CD4-positive, alpha-beta memory T cell (primary cell): ENCODE data around the gene C20orf144. TPM values are rescaled to one million over a fixed set of nuclear protein-coding genes. Genes with fewer than 3 reads are reported as not detected.

Source experiments
- CTCF ChIA-PET: fragments of 350-600 bp; sonication (Branson Sonifier 250); formaldehyde crosslinking; loops from one replicate; lab custom pipeline; 2021; ENCODE audit warnings: inconsistent platforms; ENCODE audit not compliant: partially characterized antibody; lab: Charles Lee
- POLR2A ChIA-PET: fragments of 350-600 bp; sonication (Branson Sonifier 250); formaldehyde crosslinking; loops from one replicate; lab custom pipeline; 2021; ENCODE audit not compliant: partially characterized antibody; lab: Charles Lee
- DNase-seq, 5 donors: peaks; one replicate each; pipeline versions ENCODE4 v3.0.0 to v3.0.0-alpha.2; 2020 to 2022; ENCODE audit warnings: mixed read lengths in 1 of 5
- H3K27ac ChIP-seq: one replicate; pipeline ENCODE4 v1.7.0; 2013; ENCODE audit warnings: low read depth, low read length
- H3K27me3 ChIP-seq: 2 replicates; pipeline ENCODE4 v1.7.0; 2013; ENCODE audit warnings: mild to moderate bottlenecking, low read length, moderate library complexity; ENCODE audit not compliant: insufficient read depth
- H3K36me3 ChIP-seq: 2 replicates; pipeline ENCODE4 v1.7.0; 2013; ENCODE audit warnings: mild to moderate bottlenecking, low read length, moderate library complexity; ENCODE audit not compliant: insufficient read depth
- H3K4me1 ChIP-seq: 2 replicates; pipeline ENCODE4 v1.7.0; 2013; ENCODE audit warnings: mild to moderate bottlenecking, low read length, moderate library complexity; ENCODE audit not compliant: insufficient read depth
- H3K4me3 ChIP-seq, 2 donors: one replicate each; pipeline ENCODE4 v1.7.0; 2013; ENCODE audit warnings: low read length in 2 of 2, mild to moderate bottlenecking in 1 of 2
- H3K9me3 ChIP-seq, 2 donors: one replicate each; pipeline ENCODE4 v1.7.0; 2013; ENCODE audit warnings: low read length in 2 of 2, control low read depth in 1 of 2; ENCODE audit not compliant: control insufficient read depth in 1 of 2
- H3K27ac Mint-ChIP-seq, 7 donors: one replicate each; pipeline ENCODE4 v1.8.0; 2020 to 2021; ENCODE audit warnings: mixed read lengths in 7 of 7, mild to moderate bottlenecking in 6 of 7, inconsistent platforms in 3 of 7, moderate library complexity in 3 of 7
- H3K27me3 Mint-ChIP-seq, 2 donors: one replicate each; pipeline ENCODE4 v1.8.0; 2020 to 2021; ENCODE audit warnings: mixed read lengths in 2 of 2
- H3K36me3 Mint-ChIP-seq, 2 donors: one replicate each; pipeline ENCODE4 v1.8.0; 2020 to 2021; ENCODE audit warnings: mixed read lengths in 2 of 2, inconsistent platforms in 1 of 2, mild to moderate bottlenecking in 1 of 2
- H3K4me1 Mint-ChIP-seq, 4 donors: one replicate each; pipeline ENCODE4 v1.8.0; 2020 to 2021; ENCODE audit warnings: mixed read lengths in 4 of 4, mild to moderate bottlenecking in 1 of 4
- H3K4me3 Mint-ChIP-seq, 8 donors: one replicate each; pipeline ENCODE4 v1.8.0; 2020 to 2021; ENCODE audit warnings: mixed read lengths in 8 of 8, mild to moderate bottlenecking in 7 of 8, moderate library complexity in 6 of 8, inconsistent platforms in 3 of 8
- H3K9me3 Mint-ChIP-seq, 8 donors: one replicate each; pipeline ENCODE4 v1.8.0; 2020 to 2021; ENCODE audit warnings: mixed read lengths in 8 of 8, mild to moderate bottlenecking in 5 of 8, inconsistent platforms in 3 of 8, moderate library complexity in 1 of 8
- intact Hi-C: fragments of 100-400 bp; cut with micrococcal nuclease; formaldehyde crosslinking; loops from one replicate; pipeline ENCODE4 v1.15.1; 2023
- polyA plus RNA-seq, 2 donors: library from polyadenylated mRNA; unstranded; fragments of 300-500 nt; fragmentation: Illumina TruSeq; gene quantifications; one replicate each; pipeline ENCODE4 v1.2.3, GENCODE V29; 2021
- total RNA-seq, 2 experiments: library from RNA; stranded (reverse); gene quantifications; one replicate each; pipeline ENCODE4 v1.2.3, GENCODE V29; 2021

Gene C20orf144
- total and polyA plus RNA-seq, 4 experiments from 2014 or later, result 0.61 TPM; not detected in 2

DNA sequence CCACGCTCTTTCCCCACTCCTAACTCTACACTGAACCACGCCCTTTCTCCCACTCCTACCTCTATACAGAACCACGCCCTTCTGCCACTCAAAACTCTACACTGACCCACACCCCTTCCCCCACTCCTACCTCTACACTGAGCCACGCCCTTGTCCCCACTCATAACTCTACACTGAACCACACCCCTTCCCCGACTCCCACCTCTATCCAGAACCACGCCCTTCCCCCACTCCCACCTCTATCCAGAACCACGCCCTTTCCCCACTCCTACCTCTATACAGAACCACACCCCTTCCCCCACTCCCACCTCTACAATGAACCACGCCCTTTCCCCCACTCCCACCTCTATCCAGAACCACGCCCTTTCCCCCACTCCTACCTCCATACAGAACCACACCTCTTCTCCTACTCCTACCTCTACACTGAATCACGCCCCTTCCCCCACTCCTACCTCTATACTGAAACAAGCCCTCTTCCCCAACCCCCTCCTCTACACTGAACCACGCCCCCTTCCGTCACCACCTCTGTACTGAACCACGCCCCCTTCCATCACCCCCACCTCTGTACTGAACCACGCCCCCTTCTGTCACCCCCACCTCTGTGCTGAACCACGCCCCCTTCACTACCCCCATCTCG lies 47.9 kb downstream of the C20orf144 start:
- Histone ChIP-seq H3K9me3 (no peaks in the 10 kb centered on the region), H3K36me3 (peaks cover 41% of the 10 kb centered on the region), H3K27me3 (no peaks in the 10 kb centered on the region), H3K27ac (no peak overlapping the region), H3K4me3 (no peak overlapping the region), H3K4me1 (peaks cover 6% of the 10 kb centered on the region)
- no peaks in the 10 kb centered on the region for H3K27me3 Mint-ChIP-seq
- no peak overlapping the region for H3K27ac Mint-ChIP-seq
- DNase-seq, result no peak
- no peak overlapping the region for H3K4me3 Mint-ChIP-seq
- POLR2A ChIA-PET, result interaction anchor here (1.0 to 1.2 kb wide), 2 partner anchors 10 to 42 kb away, joined by 3 to 6 read pairs; partner anchors contain the start of gene PXMP4
- peaks cover 33 to 42% of the 10 kb centered on the region in 2 donors for H3K36me3 Mint-ChIP-seq
- intact Hi-C loops, result no loop called here
- no peaks in the 10 kb centered on the region for H3K9me3 Mint-ChIP-seq
- CTCF ChIA-PET, result no interaction called here
- H3K4me1 Mint-ChIP-seq, result peaks cover 0 to 18% (median 9%) of the 10 kb centered on the region in 4 donors

DNA sequence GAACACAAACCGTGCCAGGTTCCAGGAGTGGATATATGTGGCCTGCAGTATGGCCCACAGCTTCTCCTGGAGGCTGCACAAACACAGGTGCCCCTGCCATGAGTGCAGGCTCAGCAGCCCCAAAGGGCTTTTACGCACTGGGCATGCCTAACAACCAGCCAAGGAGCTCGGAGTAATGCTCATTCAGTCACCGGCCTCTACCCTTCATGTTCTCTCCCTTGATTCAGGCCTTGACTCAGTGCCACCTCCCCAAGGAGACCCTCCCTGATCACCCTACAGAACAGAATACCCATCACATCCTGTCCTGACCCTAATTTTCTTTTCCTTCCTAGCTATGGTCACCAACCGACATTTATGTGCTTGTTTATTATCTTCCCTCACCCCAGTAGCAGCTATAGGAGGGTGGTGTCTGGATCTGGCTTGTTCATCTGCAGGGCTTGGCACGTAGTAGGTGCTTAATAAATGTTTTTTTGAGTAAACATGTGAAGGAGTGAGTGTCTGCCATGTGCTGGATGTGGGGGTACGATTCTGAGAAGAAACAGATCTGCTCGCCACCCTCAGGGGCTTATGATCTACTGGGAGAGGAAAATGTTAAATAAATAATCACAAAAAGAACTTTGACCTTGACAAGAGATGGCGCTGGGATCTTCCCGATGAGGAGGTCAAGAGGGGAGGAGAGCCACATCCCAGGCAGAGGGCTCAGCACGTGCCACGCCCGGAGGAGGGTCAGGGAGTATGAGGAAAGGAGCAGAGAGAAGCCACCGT lies 48.7 kb downstream of the C20orf144 start:
- Mint-ChIP-seq H3K27me3 (no peaks in the 10 kb centered on the region), H3K4me1 (peaks cover 0 to 18% (median 9%) of the 10 kb centered on the region in 4 donors), H3K27ac (peak overlapping the region in 1 of 7 donors; percentile 26), H3K9me3 (no peaks in the 10 kb centered on the region), H3K4me3 (no peak overlapping the region), H3K36me3 (peaks cover 33 to 40% of the 10 kb centered on the region in 2 donors)
- H3K27ac ChIP-seq, result no peak overlapping the region
- H3K9me3 ChIP-seq, result no peaks in the 10 kb centered on the region
- DNase-seq, result no peak
- no peaks in the 10 kb centered on the region for H3K27me3 ChIP-seq
- intact Hi-C loops, result no loop called here
- peaks cover 6% of the 10 kb centered on the region for H3K4me1 ChIP-seq
- no peak overlapping the region for H3K4me3 ChIP-seq
- ChIA-PET POLR2A (interaction anchor here (1.2 kb wide), 1 partner anchor 43 kb away, joined by 3 read pairs; no protein-coding TSS in a partner anchor), CTCF (no interaction called here)
- peaks cover 41% of the 10 kb centered on the region for H3K36me3 ChIP-seq

DNA sequence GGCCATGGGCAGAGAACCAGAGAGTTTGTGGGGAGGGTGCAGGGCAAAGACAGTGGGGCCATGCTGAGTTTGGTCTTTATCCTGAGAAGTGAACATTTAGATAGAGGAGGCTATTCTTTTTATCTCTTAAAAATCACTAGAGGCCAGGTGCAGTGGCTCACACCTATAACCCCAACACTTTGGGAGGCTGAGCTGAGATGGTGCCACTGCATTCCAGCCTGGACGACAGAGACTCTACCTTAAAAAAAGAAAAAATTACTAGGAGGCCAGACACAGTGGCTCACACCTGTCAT lies 49.3 kb downstream of the C20orf144 start:
- Mint-ChIP-seq H3K4me3 (no peak overlapping the region), H3K27me3 (no peaks in the 10 kb centered on the region), H3K27ac (no peak overlapping the region), H3K4me1 (peaks cover 0 to 22% (median 12%) of the 10 kb centered on the region in 4 donors), H3K9me3 (no peaks in the 10 kb centered on the region), H3K36me3 (peaks cover 33 to 45% of the 10 kb centered on the region in 2 donors)
- H3K36me3 ChIP-seq, result peaks cover 41% of the 10 kb centered on the region
- H3K27ac ChIP-seq, result no peak overlapping the region
- POLR2A ChIA-PET, result interaction anchor here (1.2 kb wide), 1 partner anchor 43 kb away, joined by 3 read pairs; no protein-coding TSS in a partner anchor
- intact Hi-C loops, result no loop called here
- CTCF ChIA-PET, result no interaction called here
- no peak for DNase-seq
- peaks cover 6% of the 10 kb centered on the region for H3K4me1 ChIP-seq
- no peak overlapping the region for H3K4me3 ChIP-seq
- no peaks in the 10 kb centered on the region for H3K9me3 ChIP-seq
- no peaks in the 10 kb centered on the region for H3K27me3 ChIP-seq

Other genes with a start within 250 kb of the C20orf144 start
- gene SNTA1, start 218.6 kb upstream of the C20orf144 start, total RNA-seq, result 1 to 10 TPM; 5.1 to 5.7 TPM
- gene SNTA1, start 218.6 kb upstream of the C20orf144 start, polyA plus RNA-seq, result 1 to 10 TPM; 7.2 to 9.2 TPM
- gene CBFA2T2, start 172.2 kb upstream of the C20orf144 start, total RNA-seq, result 10 to 100 TPM; 42.1 to 43.4 TPM
- gene CBFA2T2, start 172.2 kb upstream of the C20orf144 start, polyA plus RNA-seq, result 10 to 100 TPM; 16.5 to 25.2 TPM
- gene ACTL10, start 4.6 kb downstream of the C20orf144 start, total RNA-seq, result 1 to 10 TPM; 5.5 to 6.0 TPM
- 1 to 10 TPM; 1.7 to 5.3 TPM for gene ACTL10, start 4.6 kb downstream of the C20orf144 start, polyA plus RNA-seq
- 10 to 100 TPM; 23.3 to 23.4 TPM for gene NECAB3, start 12.1 kb downstream of the C20orf144 start, total RNA-seq
- gene NECAB3, start 12.1 kb downstream of the C20orf144 start, polyA plus RNA-seq, result 1 to 10 TPM; 2.0 to 2.5 TPM
- gene E2F1, start 24.1 kb downstream of the C20orf144 start, total RNA-seq, result 1 to 10 TPM; 2.2 to 2.6 TPM
- under 1 TPM; 0.46 to 0.89 TPM for gene E2F1, start 24.1 kb downstream of the C20orf144 start, polyA plus RNA-seq
- gene PXMP4, start 58.0 kb downstream of the C20orf144 start, total RNA-seq, result 10 to 100 TPM; 15.7 to 16.3 TPM
- gene PXMP4, start 58.0 kb downstream of the C20orf144 start, polyA plus RNA-seq, result 10 to 100 TPM in 1 of 2 donors, 1 to 10 TPM in 1; 6.3 to 16.4 TPM
- gene ZNF341, start 69.7 kb downstream of the C20orf144 start, total RNA-seq, result 1 to 10 TPM; 4.8 to 5.0 TPM
- gene ZNF341, start 69.7 kb downstream of the C20orf144 start, polyA plus RNA-seq, result 1 to 10 TPM; 1.5 to 2.3 TPM
- 10 to 100 TPM; 53.0 to 54.0 TPM for gene CHMP4B, start 149.0 kb downstream of the C20orf144 start, total RNA-seq
- gene CHMP4B, start 149.0 kb downstream of the C20orf144 start, polyA plus RNA-seq, result 1 to 10 TPM; 1.2 to 5.3 TPM